ENCODE data around the gene METTL25B.

DNA sequence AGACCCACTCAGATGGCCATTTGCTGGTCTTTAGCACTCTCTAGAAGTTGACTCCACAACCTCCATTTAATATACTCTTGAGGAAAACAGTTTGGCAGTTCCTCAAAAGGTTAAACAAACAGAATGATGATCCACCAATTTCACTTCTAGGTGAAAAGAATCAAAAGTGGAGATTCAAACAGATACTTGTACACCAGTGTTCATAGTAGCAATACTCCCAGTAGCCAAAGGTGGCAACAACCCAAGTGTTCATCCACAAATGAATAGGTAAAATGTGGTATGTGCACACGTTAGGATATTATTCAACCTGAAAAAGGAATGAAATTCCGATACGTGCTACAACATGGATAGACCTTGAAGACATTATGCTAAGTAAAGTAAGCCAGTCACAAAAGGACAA is 45.3 kb downstream of the METTL25B start:
- TF ChIP-seq, protein P1, sequence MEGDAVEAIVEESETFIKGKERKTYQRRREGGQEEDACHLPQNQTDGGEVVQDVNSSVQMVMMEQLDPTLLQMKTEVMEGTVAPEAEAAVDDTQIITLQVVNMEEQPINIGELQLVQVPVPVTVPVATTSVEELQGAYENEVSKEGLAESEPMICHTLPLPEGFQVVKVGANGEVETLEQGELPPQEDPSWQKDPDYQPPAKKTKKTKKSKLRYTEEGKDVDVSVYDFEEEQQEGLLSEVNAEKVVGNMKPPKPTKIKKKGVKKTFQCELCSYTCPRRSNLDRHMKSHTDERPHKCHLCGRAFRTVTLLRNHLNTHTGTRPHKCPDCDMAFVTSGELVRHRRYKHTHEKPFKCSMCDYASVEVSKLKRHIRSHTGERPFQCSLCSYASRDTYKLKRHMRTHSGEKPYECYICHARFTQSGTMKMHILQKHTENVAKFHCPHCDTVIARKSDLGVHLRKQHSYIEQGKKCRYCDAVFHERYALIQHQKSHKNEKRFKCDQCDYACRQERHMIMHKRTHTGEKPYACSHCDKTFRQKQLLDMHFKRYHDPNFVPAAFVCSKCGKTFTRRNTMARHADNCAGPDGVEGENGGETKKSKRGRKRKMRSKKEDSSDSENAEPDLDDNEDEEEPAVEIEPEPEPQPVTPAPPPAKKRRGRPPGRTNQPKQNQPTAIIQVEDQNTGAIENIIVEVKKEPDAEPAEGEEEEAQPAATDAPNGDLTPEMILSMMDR (conservative IDR thresholded peaks at IDR 0.05), result no peak; the same call in 1 of the 2 replicates
- TF ChIP-seq EZH2 (IDR thresholded peaks at IDR 0.05; ENCODE audit: low read depth), result no peak

Measured in PC-9 (cell line).